T-helper 2 cell treated with Interferon-gamma antibody and Interleukin-4, amounts not matched to agents 100 ng/mL and 5 ng/mL, for 36 hours (primary cell): ENCODE measurements around the gene TMEM116. TPM values are rescaled to one million over a fixed set of nuclear protein-coding genes. Genes with fewer than 3 reads are reported as not detected.
"Not testable (repeated sequence)": the region's sequence is repeated elsewhere in the genome, so short reads cannot be mapped to it uniquely, and the experiment has no call there.

Experiments used
- intact Hi-C: fragments of 100-400 bp; cut with micrococcal nuclease; formaldehyde crosslinking; loops from one replicate; pipeline ENCODE4 v1.15.1; 2023
- total RNA-seq: library from RNA; stranded (reverse); gene quantifications from 2 replicates; pipeline ENCODE4 v1.2.3, GENCODE V29; 2022

Gene TMEM116
- total RNA-seq = 11.5 and 12.5 TPM in 2 replicates

DNA sequence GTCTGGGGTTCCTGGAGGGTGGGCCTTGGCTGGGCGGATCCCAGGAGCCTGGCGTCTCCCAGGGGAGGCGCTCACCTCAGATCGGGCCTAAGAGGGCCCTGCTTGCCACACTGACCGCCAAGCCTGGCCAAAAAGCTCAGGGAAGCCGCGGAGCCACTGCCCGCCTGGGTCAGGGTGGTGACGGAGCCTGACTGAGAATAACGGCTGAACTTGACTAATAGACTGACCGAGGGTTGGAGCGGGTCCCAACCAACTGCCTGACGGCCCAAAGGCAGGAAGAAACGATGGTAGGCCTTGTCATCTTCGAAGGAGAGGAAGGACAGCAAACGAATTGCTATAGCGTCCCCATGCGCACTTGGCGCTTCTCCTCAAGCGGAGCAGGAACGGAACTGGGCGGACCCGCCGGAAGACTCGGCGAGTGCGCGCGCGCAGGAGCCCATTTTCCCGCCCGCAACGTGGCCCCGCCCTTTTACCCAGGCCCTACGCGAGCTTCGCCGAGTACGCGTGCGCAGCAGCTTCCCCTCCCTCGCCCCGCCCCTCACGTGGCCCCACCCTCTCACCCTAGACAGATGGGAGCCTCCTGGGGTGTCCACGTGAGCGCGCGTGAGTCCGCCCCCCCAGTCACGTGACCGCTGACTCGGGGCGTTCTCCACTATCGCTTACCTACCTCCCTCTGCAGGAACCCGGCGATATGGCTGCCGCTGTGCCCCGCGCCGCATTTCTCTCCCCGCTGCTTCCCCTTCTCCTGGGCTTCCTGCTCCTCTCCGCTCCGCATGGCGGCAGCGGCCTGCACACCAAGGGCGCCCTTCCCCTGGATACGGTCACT lies at the start of gene TMEM116, which contains the start of gene ERP29:
TSS of gene TMEM116 (minus strand) at position 391 of the 826 bp plus-strand sequence. CDS start 7,895 bp downstream, outside the sequence.
TSS of gene ERP29 (plus strand) at position 652 of the 826 bp plus-strand sequence. CDS start at position 692, 40 bp downstream.
- intact Hi-C loops = loop anchor here (1.0 to 5.0 kb wide), 8 partner anchors 19 to 396 kb away; partner anchors contain the start of genes ACAD10, BRAP, HECTD4 and MAPKAPK5

DNA sequence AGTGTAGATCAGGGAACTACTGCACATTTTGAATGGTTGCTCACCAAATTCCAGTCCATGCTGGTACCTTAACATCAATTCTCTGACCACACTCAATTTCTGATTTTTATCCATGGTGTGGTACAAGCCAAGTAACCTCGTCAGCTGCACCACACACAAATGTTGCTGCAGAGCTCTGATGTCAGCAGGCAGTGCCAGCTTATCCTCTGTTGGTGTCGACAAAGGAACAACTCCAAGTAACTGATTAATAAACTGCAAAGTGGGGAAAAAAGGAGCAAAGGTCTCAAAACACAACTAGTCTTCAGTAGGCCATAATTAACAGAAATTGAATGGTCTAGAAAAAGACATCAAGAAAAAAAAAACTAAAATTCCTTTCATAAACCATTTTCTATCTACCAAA lies 48.2 kb upstream of the TMEM116 start:
- intact Hi-C loops = no loop called here

- intact Hi-C loops = no loop called here
These were observed 36.4 kb upstream of the TMEM116 start for GRCh38 chr12:112049351-112049750.

GRCh38 chr12:112046003-112046402 lies 33.0 kb upstream of the TMEM116 start:
- intact Hi-C loops = no loop called here

GRCh38 chr12:112036614-112037013 lies 23.6 kb upstream of the TMEM116 start:
- intact Hi-C loops = not testable (repeated sequence)

DNA sequence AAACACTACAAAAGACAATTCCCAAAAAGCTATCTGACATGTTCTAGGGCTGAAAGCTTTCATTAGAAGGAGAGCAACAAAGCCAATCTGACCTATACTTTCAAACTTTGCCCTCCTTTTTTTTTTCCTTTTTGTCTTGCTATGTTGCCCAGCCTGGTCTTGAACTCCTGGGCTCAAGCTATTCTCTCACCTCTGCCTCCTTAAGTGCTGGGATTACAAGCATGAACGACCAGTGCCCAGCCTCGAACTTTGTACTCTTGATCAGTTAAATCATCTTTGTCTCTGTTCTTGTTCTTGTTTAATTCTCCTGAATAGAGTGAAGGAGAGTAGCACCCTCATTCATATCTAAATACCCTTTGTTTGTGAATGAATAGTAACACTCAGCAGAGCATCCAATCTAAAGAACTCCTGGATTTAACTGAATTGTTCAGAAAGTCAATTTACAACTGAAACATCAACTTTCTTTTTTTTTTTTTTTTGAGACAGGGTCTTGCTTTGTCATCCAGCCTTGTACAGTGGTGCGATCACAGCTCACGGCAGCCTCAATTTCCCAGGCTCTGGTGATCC lies 22.3 kb upstream of the TMEM116 start:
- intact Hi-C loops = no loop called here

- intact Hi-C loops = no loop called here
These were observed 19.3 kb upstream of the TMEM116 start for GRCh38 chr12:112032292-112032691.

- intact Hi-C loops = no loop called here
These were observed 18.5 kb upstream of the TMEM116 start for GRCh38 chr12:112031472-112031871.

DNA sequence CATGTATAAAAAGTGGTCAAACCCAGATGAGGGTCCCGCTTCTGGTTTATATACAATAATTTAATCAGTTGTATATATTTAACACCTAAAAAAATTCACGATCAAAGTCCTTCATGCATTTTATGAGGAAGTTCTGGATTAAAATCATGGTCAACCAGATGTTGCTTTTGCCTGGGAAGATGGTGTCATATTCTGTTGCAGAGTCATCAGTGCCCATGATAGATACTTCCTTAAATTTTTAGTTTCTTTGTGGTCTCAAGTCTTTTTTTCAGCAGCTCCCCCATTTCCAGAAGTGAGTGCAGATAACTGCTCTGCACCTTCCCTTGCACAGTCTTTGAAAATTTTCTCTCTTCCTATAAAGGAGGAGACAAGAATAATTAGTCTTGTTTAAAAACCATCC lies 16.3 kb upstream of the TMEM116 start:
- intact Hi-C loops = no loop called here

DNA sequence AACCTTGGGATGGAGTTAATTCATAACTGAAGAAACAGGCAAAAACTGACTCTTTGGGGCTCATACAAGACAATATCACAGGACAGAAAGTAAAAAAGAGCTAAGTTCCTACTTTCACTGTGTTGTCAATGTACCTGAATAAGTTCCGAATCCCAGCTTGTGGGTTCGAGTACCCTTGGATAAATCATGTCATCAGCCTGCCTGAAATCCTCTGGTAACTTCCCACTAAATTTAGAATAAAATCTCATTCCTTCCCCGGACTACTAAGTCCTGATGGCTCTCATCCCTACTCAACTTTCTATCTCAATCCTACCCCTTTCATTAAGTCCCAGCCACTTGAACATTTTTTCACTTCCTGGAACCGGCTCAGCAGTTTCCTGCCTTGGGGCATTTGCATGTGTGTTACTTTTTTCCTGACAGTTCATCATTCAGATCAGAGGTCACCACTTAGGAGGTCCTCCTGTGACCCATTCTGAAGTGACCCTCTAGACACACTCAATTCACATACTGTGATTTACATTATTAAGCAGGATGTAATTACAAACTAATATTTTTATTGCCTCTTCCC lies 12.9 kb upstream of the TMEM116 start:
- intact Hi-C loops = no loop called here

DNA sequence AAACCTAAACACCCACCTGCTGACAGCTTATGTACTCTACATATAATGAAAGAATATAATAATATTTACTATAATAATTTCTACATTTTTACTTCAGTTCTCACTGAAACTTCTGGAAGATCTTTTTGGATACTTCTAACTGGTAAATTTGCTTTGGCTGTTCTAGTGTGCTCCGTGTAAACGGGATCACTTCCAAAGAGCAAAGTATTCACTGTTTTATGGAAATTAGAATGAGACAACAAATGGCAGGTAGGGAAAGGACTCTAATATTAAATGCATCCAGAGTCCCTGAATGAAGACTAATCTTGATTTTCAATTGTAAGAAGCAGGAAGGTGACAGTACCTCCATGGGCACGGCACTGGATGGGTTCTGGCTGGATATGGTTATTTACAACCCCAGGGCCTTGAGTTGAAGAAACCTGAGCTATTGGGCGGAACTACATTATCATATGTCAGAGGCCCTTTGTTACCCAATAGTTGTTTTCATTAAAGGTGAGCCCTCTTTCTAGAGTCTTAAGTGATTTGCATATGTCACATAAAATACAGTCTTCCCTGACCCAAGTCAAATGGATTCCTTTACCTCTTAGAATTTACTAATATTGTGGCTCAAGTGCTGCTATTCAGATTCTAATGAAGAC lies 10.9 kb upstream of the TMEM116 start:
- intact Hi-C loops = no loop called here

GRCh38 chr12:112022241-112023016 lies 9.5 kb upstream of the TMEM116 start:
- intact Hi-C loops = no loop called here

GRCh38 chr12:112020947-112021457 lies 8.0 kb upstream of the TMEM116 start:
- intact Hi-C loops = no loop called here

DNA sequence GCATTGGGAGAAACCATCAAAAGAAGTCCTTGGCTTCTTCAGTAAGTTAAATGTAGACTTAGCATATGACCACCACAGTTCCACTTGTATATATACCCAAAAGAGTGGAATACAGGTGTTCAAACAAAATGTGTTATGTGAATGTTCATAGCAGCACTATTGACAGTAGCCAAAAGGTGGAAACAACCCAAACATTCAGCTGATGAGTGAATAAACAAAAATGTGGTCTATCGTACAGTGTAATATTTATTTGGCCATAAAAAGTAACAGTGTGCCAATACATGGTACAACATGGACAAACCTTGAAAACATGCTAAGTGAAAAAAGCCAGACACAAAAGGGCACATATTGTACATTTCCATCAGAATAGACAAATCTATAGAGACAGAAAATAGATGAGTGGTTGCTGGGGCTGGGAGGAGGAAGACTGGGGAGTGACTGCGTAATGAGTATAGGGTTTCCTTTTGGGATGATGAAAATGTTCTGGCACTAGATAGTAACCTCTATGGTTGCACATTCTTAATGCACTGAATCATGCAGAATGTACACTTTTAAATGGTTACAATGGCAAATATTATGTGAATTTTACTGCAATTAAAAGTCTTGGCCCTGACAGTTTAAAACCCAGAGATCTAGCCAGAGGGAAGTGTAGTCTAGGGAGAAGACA lies 5.7 kb upstream of the TMEM116 start:
- intact Hi-C loops = no loop called here

DNA sequence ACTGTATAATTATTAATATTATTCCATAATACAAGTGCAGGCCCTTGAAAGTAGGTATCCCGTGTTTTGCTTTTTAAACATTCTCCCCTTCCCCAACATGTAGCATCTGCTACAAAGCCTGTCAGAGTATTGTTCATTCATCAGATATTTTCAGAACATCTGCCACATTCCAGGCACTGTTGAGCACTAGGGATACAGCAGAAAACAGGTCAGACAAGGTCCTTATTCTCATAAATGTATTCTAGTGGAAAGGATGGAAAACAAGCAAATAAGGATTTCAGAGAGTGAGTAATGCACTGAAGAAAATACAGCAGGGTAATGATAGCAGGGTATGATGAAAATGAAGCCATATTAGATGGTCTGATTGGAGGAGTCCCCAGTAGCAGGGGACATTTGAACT lies 4.1 kb upstream of the TMEM116 start:
- intact Hi-C loops = no loop called here

DNA sequence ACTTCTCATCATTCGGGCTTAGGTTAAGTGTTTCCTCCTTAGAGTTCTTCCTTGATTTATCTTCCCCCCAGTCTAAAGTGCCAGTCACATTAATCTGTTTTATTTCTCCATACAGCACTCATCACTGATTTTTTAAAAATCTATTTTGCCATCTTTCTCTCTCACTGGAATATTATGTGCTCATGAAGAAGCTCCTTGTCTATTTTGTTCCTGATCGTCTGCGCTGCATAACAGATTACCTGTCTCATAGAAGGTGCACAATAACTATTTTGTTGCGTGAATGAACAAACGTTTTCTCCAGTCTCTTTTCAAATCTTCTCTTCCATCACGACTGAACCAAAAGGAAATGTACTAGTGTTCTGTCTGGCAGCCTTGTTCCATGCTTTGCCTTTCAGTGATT lies 3.0 kb upstream of the TMEM116 start:
- intact Hi-C loops = no loop called here

GRCh38 chr12:112013601-112014402 lies 837 bp upstream of the TMEM116 start:
- intact Hi-C loops = loop anchor here (1.0 to 5.0 kb wide), 9 partner anchors 20 to 395 kb away; partner anchors contain the start of genes ACAD10, BRAP, HECTD4 and MAPKAPK5

- intact Hi-C loops = loop anchor here (2.0 to 5.0 kb wide), 2 partner anchors 324 to 397 kb away; partner anchors contain the start of genes ACAD10, BRAP and RPL6
These were observed 1.3 kb downstream of the TMEM116 start for GRCh38 chr12:112011685-112012084.
